A375 (cell line): ENCODE results near the gene CASP5. TPM values are rescaled to one million over a fixed set of nuclear protein-coding genes. Genes with fewer than 3 reads are reported as not detected.

ENCODE experiments used
- total RNA-seq: library from RNA; depleted of rRNA; stranded (reverse); fragments of >200 nt; shearing (Covaris generic); gene quantifications from 2 replicates; pipeline ENCODE4 v1.2.3, GENCODE V29; 2014; rRNA removed

CASP5 gene
- total RNA-seq: not detected in 2 replicates

GRCh38 chr11:105023003-105023402, at the start of gene CASP5:
Gene CASP5 (minus strand): TSS chr11:105023168. CDS start chr11:105023136, 32 bp downstream.

DNA sequence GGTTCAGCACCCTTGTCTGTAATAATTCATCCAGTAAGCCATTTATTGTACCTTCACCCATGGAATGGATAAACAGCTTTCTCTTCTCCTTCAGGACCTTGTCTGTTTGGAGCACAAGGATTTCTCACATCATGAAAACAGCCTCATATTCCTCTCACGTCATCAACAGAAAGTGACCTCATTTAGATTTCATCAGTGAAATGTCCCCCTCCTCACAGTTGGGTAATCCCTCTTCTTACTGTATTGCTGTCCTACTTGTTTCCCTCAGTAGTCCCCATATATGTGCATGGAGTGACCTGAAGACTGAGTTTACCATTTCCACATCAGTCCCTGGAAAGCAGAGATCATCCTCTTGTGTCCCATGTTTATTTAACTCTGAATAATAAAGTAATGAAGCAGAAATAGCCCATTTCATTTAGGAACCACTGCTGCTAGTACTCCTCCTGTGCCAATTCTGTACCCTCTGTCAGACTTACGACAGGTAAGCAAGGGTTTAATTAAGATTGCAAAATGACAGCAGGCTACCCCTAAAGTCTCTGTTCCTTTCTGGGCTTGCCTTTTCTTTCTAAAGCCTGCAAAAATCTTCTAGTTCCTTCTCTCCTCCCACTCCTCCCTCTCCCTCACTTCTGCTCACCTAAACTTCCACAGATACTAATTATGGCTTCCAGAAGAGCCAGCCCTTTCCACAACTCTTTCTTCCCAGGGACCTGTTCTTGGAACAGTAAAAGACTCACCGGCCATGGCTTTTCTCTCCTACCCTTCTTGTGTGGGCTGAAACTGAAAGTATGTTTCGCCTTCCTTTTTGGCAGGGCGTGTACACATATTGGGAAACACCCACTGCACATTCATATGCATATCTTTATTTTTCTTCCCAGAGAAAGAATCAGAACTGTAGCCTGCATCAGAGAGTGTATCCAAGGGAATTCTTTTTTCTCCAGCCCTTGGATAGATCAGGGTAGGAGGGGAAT, 21.9 kb upstream of the CASP5 start, which contains the start of gene CARD16:
Gene CARD16, minus strand, starts transcription at position 779 of the 968 bp plus-strand sequence. Its CDS starts 38 bp downstream, at position 741.

DNA sequence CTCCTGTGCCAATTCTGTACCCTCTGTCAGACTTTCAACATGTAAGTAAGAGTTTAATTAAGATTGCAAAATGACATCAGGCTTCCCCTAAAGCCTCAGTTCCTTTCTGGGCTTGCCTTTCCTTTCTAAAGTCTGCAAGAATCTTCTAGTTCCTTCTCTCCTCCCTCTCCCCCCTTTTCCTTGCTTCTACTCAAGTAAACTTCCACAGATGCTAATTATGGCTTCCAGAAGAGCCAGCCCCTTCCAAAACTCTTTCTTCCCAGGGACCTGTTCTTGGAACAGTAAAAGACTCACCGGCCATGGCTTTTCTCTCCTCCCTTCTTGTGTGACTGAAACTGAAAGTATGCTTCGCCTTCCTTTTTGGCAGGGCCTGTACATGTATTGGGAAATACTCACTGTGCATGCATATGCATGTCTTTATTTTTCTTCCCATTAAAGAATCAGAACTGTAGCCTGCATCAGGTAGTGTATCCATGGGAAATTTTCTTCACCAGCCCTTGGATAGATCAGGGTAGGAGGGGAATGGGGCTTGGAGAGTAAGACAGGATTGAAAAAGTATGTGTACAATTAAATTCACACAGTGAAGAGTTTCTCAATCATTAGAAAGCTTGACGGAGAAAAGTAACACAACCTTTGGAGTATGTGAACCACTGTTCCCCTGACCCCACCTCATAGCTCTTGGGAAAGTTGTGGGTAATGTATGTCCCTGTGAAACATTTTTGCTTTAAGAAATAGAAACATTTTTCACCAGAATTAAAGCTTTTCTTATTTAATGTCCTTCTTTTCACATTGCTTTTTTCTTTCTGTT, 12.0 kb upstream of the CASP5 start, which contains the start of gene CASP1:
Gene CASP1, minus strand, starts transcription at position 332 of the 808 bp plus-strand sequence. Its CDS starts 31 bp downstream, at position 301.

GRCh38 chr11:104968355-104968855, 54.6 kb downstream of the CASP5 start, which contains the start of gene CASP4:
Gene CASP4 (minus strand): TSS chr11:104968574. CDS start chr11:104968525, 49 bp downstream.

Other genes with a start within 250 kb of the CASP5 start
- not detected in 2 replicates for gene CASP12, start 124.7 kb downstream of the CASP5 start, total RNA-seq
- gene CASP4, start 54.6 kb downstream of the CASP5 start, total RNA-seq: 60.6 and 60.9 TPM in 2 replicates
- not detected in 2 replicates for gene CASP1, start 12.0 kb upstream of the CASP5 start, total RNA-seq
- gene CARD16, start 22.2 kb upstream of the CASP5 start, total RNA-seq: 0.40 TPM in 1 of 2 replicates, not detected in the other
- not detected in 2 replicates for gene CARD18, start 116.6 kb upstream of the CASP5 start, total RNA-seq